Right cardiac atrium (tissue), 5 donors: Measurements from ENCODE around the gene AIRE. TPM values are rescaled to one million over a fixed set of nuclear protein-coding genes. Genes with fewer than 3 reads are reported as not detected.
"Not testable (repeated sequence)": the region's sequence is repeated elsewhere in the genome, so short reads cannot be mapped to it uniquely, and the experiment has no call there.

Experiments used
- ATAC-seq, 2 donors: fragments of 200-7000 bp; cut with Tn5 transposase; one replicate each; pipeline versions ENCODE4 v1.8.0 to v1.9.1; 2020; ENCODE audit warnings: moderate library complexity in 2 of 2, mild to moderate bottlenecking in 1 of 2
- DNase-seq, 3 donors: peaks; one replicate each; pipeline ENCODE4 v3.0.0-alpha.2; 2020
- H3K27ac ChIP-seq: one replicate; pipeline ENCODE4 v1.5.1; 2013; ENCODE audit warnings: mild to moderate bottlenecking, low read length, control low read depth, moderate library complexity
- H3K27me3 ChIP-seq: one replicate; pipeline ENCODE4 v1.6.1; 2013; ENCODE audit not compliant: control insufficient read depth, insufficient read depth
- H3K4me1 ChIP-seq: one replicate; pipeline ENCODE4 v1.6.1; 2013; ENCODE audit warnings: low read length; ENCODE audit not compliant: control insufficient read depth, insufficient read depth
- H3K4me3 ChIP-seq: one replicate; pipeline ENCODE4 v1.5.1; 2013; ENCODE audit warnings: low read length, control low read depth
- H3K9me3 ChIP-seq: one replicate; pipeline ENCODE4 v1.6.1; 2013; ENCODE audit warnings: low read length; ENCODE audit not compliant: control insufficient read depth
- WGBS: extraction: QIAGEN DNeasy Blood & Tissue Kit; methylation state at CpG from one replicate; pipeline ENCODE4 v1.1.7; 2013; 5-methylcytosine and 5-hydroxymethylcytosine counted together
- intact Hi-C, 4 donors: fragments of 100-400 bp; cut with DNase I; formaldehyde crosslinking; loops; one replicate each; pipeline versions ENCODE4 v1.11.0 to v1.14.0; 2022 to 2023
- long read RNA-seq, 4 donors: library from polyadenylated mRNA; unstranded; transcript quantifications; one replicate each; pipeline ENCODE4 v2.0.0, GENCODE V29; 2020 to 2021
- polyA plus RNA-seq: library from polyadenylated mRNA; stranded (reverse); fragments of 200-250 nt; gene quantifications from one replicate; pipeline ENCODE4 v1.2.3, GENCODE V29; 2013
- total RNA-seq, 4 donors: library from RNA; stranded (reverse); fragmentation: NEBNext Ultra II Directional; extraction: Animal tissue kit (Norgen Biotek cat#: 25700); gene quantifications; one replicate each; pipeline ENCODE4 v1.2.1, GENCODE V29; 2021
- donor health status: healthy with polysubstance abuse.
- donor health status: DM: no; HTN: yes; CAD: no.
- donor health status: DM: no; HTN: no; CAD: no.
- donor health status: DM: no; HTN: yes; CAD: no; lungs with severe emphysema.
- donor health status: DM: yes; HTN: yes; CAD: no.

The AIRE gene
- total RNA-seq (under 1 TPM in 3 of 4 donors, not detected in 1; 0.11 to 0.14 (median 0.14) TPM), polyA plus RNA-seq (0.05 TPM)
- long read RNA-seq, donor 1 = 0 reads
- long read RNA-seq, donor 2 = 0 reads
- long read RNA-seq, donor 3 = 0 reads
- long read RNA-seq, donor 4 = 0 reads

GRCh38 chr21:44285138-44285992 is at the start of gene AIRE:
Gene AIRE (plus strand): TSS chr21:44285876. CDS start chr21:44286007, 131 bp downstream.
- 32% methylated on average over 56 of the region's 56 CpGs for WGBS

GRCh38 chr21:44240353-44240752 is 45.3 kb upstream of the AIRE start:
- WGBS = no CpG with 5 or more reads among the region's 46 CpGs
- intact Hi-C loops, H3K4me3 ChIP-seq, DNase-seq, H3K27ac ChIP-seq, H3K27me3 ChIP-seq, H3K9me3 ChIP-seq, H3K4me1 ChIP-seq: not testable (repeated sequence)
- peak; percentile 25 to 64 for ATAC-seq

More at GRCh38 chr21:44285138-44285992, at the start of gene AIRE:
- H3K27ac ChIP-seq = no peak within 1 kb of the TSS
- peak; percentile 5 to 49 for ATAC-seq
- no peaks in the 10 kb centered on the region for H3K9me3 ChIP-seq
- intact Hi-C loops = no loop called here
- H3K4me1 ChIP-seq = no peaks in the 10 kb centered on the region
- no peaks in the 10 kb centered on the region for H3K27me3 ChIP-seq
- H3K4me3 ChIP-seq = peak within 1 kb of the TSS; percentile 8
- peak; percentile 38 to 62 (median 53) for DNase-seq

DNA sequence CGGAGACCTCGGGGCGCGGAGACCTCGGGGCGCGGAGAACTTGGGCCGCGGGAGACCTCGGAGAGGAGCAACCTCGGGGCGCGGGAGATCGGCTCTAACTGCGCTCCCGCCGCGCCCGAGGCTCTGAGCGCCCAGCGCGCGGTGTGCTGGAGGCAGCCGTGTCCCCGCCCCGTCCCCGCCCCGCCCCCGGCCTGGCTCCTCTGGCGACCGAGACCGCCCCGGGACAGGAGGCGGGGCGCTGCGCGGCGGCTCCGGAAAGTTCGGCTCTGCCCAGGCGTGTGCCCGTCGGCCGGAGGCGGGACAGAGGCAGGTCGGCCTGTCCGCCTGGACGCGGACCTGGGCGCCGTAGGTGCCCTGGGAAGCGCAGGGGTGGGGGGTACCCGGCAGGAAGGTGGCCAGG is 44.8 kb upstream of the AIRE start, which contains the start of gene ICOSLG:
ICOSLG (minus strand) TSS at position 102 of the 400 bp plus-strand sequence. CDS start 126 bp downstream, outside the sequence.
- no CpG with 5 or more reads among the region's 53 CpGs for WGBS
- H3K4me3 ChIP-seq, intact Hi-C loops, H3K27ac ChIP-seq, DNase-seq, H3K9me3 ChIP-seq, H3K27me3 ChIP-seq, H3K4me1 ChIP-seq: not testable (repeated sequence)
- peak; percentile 89 to 92 for ATAC-seq

DNA sequence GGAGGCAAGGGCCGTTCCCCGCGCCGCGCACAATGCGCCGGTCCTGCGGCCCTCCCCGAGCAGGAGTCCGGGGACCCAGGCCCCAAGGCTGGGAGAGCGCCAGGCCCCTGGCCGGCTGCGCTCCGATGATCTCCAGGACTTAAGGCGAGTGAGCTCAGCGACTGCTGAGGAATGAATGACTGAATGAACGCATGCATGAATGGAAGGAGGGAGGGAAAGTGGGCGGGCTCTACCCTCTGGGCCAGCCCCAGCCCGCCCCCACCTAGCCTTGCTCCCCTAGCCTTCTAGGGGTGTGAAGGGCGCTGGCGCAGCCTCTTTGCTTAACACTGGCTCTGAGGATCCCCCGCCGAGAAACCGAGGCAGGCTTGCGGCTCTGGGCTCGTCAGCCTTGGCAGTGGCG is 44.4 kb upstream of the AIRE start:
- no CpG with 5 or more reads among the region's 27 CpGs for WGBS
- H3K9me3 ChIP-seq, intact Hi-C loops, H3K27ac ChIP-seq, H3K27me3 ChIP-seq, H3K4me1 ChIP-seq, DNase-seq, H3K4me3 ChIP-seq: not testable (repeated sequence)
- peak; percentile 59 to 63 for ATAC-seq

DNA sequence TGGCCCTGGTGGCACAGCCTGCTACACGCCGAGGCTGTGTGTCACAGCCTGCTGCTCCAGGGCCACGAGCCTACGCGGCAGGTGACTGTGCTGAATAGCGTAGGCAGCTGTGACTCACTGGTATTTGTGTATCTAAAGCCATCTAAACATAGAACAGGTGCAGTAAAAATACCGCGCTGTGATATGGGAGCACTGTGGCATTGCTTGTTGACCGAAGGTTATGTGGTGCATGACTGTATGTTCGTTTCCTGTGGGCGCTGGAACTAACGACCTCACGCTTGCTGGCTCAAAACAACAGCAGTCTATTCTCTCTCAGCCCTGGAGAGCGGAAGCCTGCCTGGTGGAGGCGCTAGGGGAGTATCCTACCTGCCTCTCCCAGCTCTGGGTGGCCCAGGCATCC is 41.7 kb upstream of the AIRE start:
- H3K4me3 ChIP-seq, H3K9me3 ChIP-seq, H3K27ac ChIP-seq, ATAC-seq, intact Hi-C loops, H3K4me1 ChIP-seq, H3K27me3 ChIP-seq, DNase-seq: not testable (repeated sequence)
- no CpG with 5 or more reads among the region's 15 CpGs for WGBS

DNA sequence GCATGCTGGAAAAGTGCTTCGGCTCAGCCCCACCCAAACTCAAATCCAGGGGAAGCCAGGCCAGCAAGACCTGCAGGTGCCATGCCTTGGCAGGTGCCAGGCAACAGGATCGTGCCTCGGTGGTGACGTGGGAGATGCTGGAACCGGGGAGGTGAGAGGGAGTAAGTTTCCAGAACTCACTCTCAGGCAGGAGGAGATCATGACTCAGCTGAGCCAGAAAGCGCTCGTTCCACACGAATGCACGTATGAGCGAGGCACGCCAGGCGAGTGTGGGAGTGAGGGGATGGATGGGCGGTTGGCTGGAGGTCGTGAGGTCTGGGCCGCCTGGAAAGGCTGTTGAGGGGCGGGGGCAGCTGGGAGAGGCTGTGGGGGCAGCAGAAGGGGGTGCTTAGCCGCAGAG is 37.8 kb upstream of the AIRE start:
- no CpG with 5 or more reads among the region's 17 CpGs for WGBS
- H3K27me3 ChIP-seq, H3K4me1 ChIP-seq, intact Hi-C loops, H3K4me3 ChIP-seq, DNase-seq, H3K27ac ChIP-seq, ATAC-seq, H3K9me3 ChIP-seq: not testable (repeated sequence)

GRCh38 chr21:44249204-44250037 is 36.3 kb upstream of the AIRE start:
- H3K27ac ChIP-seq, H3K9me3 ChIP-seq, ATAC-seq, H3K4me1 ChIP-seq, intact Hi-C loops, H3K4me3 ChIP-seq, H3K27me3 ChIP-seq, DNase-seq: not testable (repeated sequence)
- WGBS = no CpG with 5 or more reads among the region's 33 CpGs

- H3K27me3 ChIP-seq = no peaks in the 10 kb centered on the region
- no peaks in the 10 kb centered on the region for H3K4me1 ChIP-seq
- H3K27ac ChIP-seq = no peak overlapping the region
- no peaks in the 10 kb centered on the region for H3K9me3 ChIP-seq
- intact Hi-C loops = no loop called here
- H3K4me3 ChIP-seq = no peak overlapping the region
- ATAC-seq (peak in 1 of 2 donors; percentile 28), DNase-seq (peak in 1 of 3 donors; percentile 39)
- WGBS = 66% methylated on average over 29 of the region's 29 CpGs
These were observed 31.6 kb upstream of the AIRE start for GRCh38 chr21:44253832-44254710.

- WGBS = 71% methylated on average over 11 of the region's 11 CpGs
- DNase-seq (peak in 1 of 3 donors; percentile 27), ATAC-seq (peak in 1 of 2 donors; percentile 17)
- no peak overlapping the region for H3K27ac ChIP-seq
- no peaks in the 10 kb centered on the region for H3K27me3 ChIP-seq
- no peaks in the 10 kb centered on the region for H3K9me3 ChIP-seq
- no peaks in the 10 kb centered on the region for H3K4me1 ChIP-seq
- no peak overlapping the region for H3K4me3 ChIP-seq
- intact Hi-C loops = no loop called here
These were observed 30.1 kb upstream of the AIRE start for GRCh38 chr21:44255511-44255981.

DNA sequence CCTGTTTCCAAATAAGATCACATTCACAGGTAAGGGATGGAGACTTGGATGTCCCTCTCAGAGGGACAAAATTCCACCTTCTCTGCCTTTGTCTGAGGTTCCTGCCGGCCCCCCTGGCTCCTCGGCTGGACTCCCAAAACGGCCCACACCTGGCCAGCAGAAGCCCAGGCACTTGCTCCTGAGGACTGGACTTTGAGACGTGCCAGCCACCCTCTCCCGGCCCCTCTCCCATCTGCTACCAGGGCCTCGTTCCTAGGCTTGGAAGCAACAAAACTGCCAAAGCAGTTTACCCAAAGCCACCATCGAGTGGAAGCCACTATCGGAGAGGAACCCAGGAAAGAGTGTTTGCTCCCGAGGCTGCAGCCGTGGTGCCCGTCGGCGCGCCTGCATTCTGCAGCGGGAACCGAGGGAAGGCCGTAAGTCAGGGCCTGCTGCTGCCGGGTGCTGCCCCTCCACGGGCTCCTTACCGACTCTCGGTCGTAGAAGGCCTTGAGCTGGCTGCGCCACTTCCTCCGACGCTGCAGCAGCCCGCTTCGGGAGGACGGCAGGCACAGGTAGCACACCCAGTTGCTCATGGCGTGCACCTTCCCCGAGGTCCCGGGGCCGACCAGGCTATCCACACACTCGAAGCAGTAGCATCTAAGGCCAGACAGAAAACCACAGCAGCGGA is 27.5 kb upstream of the AIRE start:
- H3K9me3 ChIP-seq = no peaks in the 10 kb centered on the region
- no peak overlapping the region for H3K4me3 ChIP-seq
- no peaks in the 10 kb centered on the region for H3K27me3 ChIP-seq
- no peaks in the 10 kb centered on the region for H3K4me1 ChIP-seq
- 90% methylated on average over 34 of the region's 34 CpGs for WGBS
- DNase-seq = peak in 1 of 3 donors; percentile 44
- intact Hi-C loops = no loop called here
- no peak overlapping the region for H3K27ac ChIP-seq
- ATAC-seq = no peak
